Amygdala (tissue), 56 donors: ENCODE data around the gene RLN3.

Experiments used
- DNase-seq, 56 donors: peaks; one replicate each; lab custom pipeline; 2025; lab: John Stamatoyannopoulos, UW

RLN3 gene

DNA sequence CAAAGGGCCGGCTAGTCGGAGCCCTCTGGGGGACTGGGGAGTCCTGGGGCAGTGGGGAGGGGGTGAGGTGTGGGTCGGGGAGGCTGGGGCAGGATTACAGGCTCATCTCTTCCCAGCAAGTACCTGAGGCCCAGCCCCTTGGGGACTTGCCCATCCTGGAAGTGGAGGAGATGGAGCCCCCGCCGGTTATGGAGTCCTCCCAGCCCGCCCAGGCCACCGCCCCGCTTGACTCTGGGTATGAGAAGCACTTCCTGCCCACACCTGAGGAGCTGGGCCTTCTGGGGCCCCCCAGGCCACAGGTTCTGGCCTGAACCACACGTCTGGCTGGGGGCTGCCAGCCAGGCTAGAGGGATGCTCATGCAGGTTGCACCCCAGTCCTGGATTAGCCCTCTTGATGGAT is 24.0 kb downstream of the RLN3 start:
- no peak for DNase-seq

DNA sequence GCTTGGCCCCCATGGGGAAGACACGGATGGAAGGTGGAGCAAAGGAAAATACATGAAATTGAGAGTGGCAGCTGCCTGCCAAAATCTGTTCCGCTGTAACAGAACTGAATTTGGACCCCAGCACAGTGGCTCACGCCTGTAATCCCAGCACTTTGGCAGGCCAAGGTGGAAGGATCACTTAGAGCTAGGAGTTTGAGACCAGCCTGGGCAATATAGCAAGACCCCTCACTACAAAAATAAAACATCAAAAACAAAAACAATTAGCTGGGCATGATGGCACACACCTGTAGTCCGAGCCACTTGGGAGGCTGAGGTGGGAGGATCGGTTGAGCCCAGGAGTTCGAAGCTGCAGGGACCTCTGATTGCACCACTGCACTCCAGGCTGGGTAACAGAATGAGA is 24.5 kb downstream of the RLN3 start:
- no peak for DNase-seq

DNA sequence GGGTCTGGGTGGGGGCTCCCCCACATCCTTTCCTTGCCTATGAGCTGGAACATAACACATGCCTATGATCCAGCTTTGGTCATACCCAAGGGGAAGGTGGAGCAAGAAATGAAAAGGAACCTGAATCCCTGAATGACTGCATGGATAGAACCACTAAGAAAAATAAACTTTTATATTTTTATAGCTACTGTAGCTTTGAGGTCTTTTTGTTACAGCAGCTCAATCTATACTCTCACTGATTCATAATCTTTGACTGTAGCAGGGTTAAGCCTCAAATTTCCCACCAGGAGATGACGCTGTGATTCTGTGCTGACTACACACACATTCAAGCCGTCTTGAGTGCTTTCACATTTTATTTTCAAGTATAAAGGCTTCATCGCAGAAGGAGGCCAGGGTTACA is 25.1 kb downstream of the RLN3 start:
- DNase-seq: no peak

DNA sequence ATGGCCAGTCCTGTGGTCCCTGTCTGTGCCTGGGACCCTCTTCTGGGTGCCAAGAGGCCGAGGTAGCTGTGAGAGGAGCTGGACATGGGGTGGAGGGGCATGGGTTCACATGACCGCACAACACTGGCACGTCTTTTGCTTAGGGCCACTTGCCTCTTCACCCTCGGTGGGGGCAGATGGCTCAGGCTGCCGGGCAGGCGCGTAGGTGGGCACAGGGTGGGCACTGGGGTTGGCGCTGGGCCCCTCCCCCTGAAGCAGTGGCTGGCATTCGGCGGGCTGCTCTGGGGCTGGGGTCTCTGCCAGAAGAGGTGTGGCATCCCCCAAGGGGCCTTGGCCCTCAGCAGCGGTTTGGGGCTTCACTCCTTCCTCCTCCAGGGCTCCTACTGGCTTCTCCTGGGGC is 25.6 kb downstream of the RLN3 start:
- DNase-seq: no peak

DNA sequence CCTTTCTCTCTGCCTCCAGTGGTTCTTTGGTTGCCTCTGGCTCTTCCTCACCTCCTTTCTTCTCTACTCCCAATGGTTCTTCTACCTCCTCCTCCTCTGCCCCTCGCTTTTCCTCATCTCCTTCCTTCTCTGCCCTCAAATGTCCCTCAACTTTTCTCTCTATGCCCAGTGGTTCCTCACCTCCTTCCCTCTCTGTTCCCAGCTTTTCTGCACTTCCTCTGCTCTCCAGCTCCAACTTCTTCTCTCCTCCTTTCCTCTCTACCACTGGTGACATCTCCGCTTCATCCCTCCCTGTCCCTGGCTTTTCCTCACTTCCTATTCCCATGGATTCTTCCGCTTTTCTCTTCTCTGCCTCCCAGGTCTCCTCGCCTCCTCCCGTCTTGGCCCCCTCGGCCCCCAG is 26.2 kb downstream of the RLN3 start:
- DNase-seq: no peak

DNA sequence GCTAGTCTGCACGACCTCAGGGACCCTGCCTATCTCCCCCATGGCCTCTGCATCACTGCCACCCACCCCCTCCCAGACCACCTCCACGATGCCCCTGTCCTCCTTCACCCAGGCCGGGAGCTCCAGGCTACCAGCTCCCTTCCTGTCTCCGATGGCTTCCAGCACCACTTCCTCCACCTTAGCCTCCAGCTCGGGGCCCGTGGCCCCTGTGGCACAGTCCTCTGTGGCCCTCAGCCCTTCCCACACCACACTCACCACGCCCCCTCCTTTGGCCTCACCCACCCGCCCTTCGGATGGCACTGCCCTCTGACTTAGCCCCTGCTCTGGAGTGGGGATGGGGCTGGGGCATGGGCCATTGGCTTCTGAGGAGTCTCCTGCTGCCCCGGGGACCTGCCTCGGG is 26.8 kb downstream of the RLN3 start:
- no peak for DNase-seq

DNA sequence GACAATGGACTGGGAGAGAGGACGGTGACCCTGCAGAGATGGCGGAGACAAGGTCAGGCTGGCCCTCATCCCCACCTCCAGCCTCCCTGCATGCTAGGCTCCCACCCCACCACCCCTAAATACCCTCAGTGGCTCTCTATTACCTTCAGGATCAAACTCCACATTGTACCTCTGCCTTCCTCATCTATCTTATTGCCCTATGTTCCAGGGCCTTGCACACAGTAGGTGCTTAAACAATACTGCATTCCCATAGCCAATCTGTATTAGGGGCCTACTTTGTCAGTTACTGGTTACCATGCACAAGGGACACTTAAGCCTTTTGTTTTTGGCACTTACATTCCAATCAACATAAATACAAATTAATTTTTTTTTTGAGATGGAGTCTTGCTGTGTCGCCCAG is 27.4 kb downstream of the RLN3 start:
- DNase-seq: no peak

DNA sequence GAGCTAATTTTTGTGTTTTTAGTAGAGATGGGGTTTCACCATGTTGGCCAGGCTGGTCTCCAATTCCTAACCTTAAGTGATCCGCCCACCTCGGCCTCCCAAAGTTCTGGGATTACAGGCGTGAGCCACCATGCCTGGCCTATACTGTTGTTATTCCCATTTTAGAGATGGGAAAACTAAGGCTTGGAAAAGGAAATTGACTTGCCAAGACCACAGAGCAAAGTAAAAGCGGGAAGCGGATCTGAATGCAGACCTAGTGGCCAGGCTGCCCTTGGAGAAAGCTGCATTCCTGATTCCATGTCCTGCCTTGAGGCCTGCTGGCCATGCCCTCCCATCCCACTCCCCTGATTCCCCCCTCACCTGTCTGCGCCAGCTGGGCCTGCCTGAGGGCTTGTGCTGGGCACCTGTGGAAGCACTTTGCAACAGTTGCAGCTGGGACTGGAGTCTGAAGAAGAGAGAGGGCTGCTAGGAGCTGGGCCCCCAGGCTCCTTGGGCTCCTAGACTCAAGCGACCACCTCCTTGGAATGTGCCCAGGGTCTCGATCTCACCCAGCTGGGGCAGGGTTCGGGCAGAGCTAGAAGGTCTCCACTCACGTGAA is 28.2 kb downstream of the RLN3 start:
- no peak for DNase-seq

DNA sequence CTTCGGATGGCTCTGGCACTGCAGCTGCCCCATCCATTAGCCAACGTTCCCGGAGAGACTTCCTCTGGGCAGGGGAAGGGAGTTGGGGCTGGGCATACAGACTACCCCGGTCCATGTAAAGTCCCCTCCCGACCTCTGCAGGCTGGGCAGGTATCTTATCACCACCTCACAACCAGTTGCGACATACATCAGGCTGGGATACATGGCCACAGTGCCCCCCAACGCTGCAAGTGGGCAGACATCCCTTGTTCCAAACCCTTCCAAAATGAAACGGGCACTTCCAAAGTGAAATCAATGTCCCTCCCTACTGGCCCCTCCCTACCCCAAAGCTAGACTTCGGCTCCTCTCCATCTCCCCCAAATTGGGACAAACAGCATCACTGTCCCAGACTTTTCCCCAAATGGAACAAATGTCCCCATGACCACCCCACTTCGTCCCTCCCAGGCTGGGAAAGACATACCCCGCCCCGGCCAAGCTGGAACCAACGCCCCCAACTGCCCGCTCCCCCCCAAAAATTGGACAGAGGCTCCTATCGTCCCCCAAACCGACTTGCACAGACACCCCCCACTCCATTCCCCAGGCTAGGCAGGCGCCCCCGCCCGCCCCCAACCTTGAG is 28.9 kb downstream of the RLN3 start:
- no peak for DNase-seq

DNA sequence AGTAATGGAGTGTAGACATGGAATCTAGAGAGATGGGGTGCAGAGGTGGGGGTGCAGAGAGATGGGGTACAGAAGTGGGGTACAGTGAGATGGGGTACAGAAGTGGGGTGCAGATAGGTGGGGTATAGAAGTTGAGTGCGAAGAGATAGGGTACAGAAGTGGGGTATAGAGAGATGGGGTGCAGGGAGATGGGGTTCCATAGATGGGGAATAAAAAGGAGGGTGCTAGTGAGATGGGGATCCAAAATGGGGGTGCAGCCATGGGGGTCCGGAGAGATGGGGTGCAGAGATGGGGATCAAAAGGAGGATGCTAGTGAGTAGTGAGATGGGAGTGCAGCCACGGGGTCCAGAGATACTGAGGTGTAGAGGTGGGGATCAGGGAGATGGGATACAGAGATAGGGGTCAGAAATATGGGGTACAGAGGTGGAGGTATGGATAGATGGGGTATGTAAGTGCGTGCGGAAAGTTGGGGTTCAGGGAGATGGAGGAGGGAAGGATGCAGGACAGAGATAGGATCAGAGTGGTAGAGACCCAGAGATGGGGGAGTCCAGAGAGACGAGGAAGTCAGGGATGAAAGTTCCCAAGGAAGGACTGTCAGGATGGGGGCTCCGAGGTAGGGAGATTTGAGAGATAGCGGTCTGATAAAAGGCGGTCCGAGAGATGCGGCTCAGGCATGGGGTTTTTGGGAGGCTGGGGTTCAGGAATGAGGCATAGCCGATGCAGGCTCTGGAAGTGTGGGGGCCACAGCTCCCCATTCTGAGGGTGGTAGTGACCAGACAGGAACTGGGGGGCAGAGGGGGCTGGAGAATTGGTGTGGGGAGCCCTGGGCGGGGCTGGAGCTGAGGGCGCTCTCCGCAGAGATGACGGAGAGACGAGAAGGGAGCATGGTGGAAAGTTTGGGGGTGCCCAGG is 30.5 kb downstream of the RLN3 start:
- DNase-seq: no peak

DNA sequence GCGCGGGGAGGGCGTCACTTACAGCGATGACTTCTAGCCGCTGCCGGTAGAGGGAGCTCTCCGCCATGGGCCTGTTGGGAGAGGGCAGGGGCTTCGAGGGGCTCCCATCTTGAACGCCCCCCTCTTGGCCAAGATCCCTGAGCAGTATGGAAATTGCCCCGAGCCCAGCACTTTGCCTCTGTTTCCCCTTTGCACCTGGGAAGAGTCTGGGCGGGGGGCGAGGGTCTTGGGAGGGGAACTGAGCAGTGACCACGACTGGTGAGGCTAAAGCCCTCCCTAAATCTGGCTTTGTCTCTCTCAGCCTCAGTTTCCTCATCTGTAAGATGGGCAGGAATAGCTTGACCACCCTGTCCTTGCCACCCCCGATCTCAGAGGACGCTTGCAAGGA is 31.1 kb downstream of the RLN3 start:
- no peak for DNase-seq

DNA sequence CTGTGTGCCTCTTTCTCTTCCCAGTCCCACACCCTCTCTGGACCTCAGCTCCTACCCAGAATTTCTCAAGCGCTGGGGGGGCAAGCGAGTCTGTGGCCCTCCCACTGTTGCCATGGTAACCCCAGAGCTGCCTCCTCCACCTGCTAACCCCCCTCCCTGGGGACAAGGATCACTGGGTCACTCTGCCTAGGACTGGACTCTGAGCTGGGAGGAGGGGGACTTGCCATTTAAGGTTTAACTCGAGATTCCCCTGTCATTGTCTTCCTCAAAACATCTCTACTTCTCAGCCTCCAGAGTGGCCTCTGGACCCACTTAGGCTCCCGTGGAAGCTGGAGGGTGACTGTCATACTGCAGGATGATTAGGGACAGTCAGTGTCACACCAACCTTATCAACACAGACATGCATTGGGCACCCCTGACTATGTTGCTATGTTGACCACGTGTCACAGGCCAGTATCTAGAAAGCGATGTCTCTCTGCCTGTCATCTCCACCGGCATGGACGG is 31.8 kb downstream of the RLN3 start:
- DNase-seq: no peak

DNA sequence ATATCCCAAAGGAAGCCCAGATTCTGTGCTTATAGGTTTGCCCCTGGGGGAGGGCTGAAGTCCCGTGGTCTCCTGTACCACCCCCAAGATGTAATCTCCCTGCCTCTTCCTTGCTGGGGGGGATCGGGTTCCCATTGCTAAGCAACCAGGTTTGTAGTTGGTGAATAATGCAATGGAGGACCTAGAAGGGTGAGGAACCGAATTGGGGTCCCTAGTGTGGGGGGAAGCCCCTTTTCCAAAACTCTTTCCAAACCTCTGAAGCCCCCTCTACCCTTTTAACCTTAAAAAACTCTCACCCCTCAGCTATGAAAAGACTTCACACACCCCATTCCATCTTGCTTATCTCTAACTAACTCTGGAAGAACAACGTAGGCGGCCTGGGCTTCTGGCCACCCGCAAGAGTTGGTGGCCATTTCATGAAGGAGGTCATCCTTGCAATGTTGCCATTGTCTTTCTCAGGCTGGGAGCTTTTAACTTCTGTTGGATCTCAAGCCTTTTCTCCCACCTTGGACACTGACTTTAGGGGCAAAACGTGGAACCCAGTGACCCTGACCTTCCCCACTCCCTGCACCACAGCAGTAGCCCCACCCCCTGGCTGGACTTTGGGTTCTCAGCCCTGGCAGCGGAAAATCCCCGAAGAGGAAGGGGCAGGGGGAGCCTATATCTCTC is 33.3 kb downstream of the RLN3 start:
- DNase-seq: no peak

DNA sequence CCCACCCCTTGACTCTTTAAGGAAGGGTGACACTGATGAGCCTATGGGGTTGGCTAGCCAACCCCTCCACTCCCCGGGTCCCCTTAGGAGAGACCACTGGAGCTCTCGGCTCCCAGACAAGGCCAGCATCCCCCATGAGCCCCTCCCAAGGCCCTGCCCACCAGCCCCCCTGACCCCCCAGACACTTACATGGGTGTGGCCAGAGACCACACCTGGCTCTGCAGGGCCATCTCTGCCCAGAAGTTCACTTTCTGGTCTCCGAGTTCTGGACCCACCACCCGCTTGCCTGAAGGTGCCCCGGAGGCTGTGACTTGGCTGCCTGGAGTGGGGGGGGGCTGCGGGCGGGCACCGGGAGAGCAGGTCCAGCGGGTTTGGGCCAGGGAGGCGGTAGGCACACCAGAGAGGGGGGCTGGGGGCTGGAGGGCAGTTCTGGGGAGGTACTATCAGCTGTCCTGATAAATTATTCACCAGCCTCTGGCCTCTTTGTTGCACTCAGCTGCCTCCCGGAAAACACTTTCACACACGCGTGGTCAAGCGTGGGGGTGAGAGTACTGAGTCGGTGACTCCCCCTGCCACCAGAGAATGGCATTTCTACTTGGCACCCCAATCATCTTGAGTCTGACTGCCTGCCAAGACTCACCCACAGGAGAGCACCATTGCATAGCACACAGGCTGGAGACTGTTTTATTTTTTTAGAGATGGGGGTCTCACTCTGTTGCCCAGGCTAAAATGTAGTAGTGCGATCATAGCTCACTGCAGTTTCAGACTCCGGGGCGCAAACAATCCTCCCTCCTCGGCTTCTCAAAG is 34.0 kb downstream of the RLN3 start, which contains the start of gene PALM3:
Gene PALM3 (minus strand): TSS at position 326 of the 807 bp plus-strand sequence. CDS start 96 bp downstream, at position 230.
- DNase-seq: no peak

DNA sequence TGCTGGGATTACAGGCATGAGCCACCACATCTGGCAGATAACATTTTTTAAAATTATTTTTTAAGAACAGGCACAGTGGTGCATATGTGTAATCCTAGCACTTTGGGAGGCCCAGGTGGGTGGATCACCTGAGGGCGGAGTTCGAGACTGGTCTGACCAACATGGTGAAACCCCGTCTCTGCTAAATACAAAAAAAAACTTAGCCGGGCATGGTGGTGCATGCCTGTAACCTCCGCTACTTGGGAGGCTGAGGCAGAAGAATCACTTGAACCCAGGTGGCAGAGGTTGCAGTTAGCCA is 34.6 kb downstream of the RLN3 start:
- no peak for DNase-seq

DNA sequence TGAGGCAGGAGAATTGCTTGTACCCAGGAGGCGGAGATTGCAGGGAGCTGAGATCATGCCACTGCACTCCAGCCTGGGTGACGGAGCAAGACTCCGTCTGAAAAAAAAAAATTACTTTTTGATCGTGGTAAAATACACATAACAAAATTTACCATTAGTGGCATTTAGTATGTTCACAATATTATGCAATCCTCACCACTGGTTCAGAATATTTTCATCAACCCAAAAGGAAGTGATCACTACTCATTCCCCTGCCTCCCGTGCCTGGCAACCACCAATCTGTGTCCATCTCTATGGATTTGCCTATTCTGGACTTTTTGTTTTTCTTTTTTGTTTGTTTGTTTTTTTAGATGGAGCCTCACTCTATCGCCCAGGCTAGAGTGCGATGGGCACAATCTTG is 35.2 kb downstream of the RLN3 start:
- no peak for DNase-seq

DNA sequence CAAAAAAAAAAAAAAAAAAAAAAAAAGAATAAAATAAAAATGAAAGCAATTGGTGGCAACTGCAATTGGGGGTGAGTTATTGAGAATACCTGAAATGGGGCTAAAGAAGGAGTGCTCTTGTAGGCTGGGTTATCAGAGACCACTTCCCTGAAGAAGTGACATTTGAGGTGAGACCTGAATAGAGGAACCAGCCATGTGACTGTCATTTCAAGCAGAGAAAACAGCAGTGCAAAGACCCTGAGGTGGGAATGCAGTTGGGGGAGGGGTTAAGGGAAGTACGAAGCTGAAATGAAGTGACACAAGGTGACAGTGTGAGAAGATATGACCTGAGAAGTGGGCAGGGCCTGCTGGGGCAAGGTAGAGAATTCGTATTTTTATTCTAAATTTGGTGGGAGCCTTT is 38.2 kb downstream of the RLN3 start:
- DNase-seq: no peak

DNA sequence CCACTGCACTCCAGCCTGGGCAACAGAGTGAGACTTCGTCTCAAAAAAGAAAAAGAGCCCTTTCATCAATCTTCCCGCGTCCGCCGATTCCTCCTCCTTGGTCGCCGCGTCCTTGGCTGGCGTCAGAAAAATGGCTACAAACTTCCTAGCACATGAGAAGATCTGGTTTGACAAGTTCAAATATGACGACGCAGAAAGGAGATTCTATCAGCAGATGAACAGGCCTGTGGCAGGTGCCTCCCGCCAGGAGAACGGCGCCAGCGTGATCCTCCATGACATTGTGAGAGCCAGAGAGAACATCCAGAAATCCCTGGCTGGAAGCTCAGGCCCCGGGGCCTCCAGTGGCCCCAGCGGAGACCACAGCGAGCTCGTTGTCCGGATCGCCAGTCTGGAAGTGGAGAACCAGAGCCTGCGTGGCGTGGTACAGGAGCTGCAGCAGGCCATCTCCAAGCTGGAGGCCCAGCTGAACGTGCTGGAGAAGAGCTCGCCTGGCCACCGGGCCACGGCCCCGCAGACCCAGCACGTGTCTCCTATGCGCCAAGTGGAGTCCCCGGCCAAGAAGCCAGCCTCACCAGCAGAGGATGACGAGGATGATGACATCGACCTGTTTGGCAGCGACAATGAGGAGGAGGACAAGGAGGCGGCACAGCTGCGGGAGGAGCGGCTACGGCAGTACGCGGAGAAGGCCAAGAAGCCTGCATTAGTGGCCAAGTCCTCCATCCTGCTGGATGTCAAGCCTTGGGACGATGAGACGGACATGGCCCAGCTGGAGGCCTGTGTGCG is 42.5 kb downstream of the RLN3 start:
- no peak for DNase-seq

DNA sequence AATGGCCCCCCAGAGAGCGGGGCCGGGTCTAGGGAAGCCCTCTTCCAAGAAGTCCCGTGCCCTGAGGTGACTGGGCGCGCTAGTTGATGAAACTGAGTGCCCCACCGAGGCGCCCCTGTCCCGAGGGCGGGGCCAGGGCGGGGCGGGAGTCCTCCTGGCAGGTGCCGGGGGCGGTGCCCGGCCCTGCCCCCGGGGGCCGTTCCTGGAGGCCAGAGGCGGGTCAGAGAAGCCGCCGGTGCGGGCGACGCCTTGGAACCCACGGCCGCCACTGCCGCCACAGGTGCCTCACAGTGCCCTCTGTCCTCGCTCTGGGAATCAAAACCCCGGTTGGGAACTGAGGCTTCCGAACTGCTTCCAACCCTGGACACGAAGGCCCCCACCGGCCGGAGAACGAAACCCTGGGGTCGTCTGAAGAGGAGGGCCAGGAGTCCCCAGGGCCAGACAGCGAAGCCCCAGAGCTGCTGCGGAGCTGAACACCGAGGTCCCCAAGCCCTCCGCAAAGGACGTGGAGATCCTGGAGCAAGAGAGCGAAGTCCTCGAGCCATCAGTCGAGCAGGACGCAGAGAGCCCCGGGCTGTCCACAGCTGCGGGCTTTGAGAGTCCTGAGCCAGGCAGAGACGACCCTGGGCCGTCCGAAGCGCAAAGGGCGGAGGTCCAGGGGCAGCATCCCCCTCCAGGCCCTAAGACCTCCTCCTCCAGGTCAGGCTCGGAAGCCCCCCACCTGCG is 44.8 kb downstream of the RLN3 start, which contains the start of gene MISP3:
Gene MISP3 (plus strand): TSS at position 252 of the 726 bp plus-strand sequence. CDS start 524 bp downstream, outside the sequence.
- peak in 12 of 56 donors; percentile 20 to 57 (median 47) for DNase-seq
